ENCODE data around the gene DUSP28. TPM values are rescaled to one million over a fixed set of nuclear protein-coding genes. Genes with fewer than 3 reads are reported as not detected.

Gene DUSP28
- total and polyA plus RNA-seq, 2 donors from 2014 or later = 5.9 to 7.0 TPM

DNA sequence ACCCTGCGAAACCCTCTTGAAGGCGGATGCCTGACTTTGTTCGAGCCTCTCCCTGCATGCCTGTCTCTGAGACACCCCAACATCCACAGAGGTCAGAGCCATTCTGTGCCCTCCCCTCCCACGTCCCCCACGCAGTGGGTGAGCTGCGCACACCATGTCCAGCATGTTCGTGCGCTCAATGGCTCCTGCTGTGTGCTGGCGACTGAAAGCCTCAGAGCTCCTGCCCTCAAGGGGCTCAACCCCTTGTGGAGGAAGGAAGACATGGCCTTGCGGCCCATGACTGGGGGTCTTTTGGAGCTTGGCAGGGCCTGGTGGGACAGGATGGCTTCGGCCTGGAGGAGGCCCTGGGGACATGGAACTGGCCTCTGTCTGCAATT lies 48.1 kb upstream of the DUSP28 start:
- Histone ChIP-seq H3K27ac (ENCODE audit: low read depth in 2 of 2, low read length in 2 of 2) (no peak overlapping the region), H3K9ac (ENCODE audit: low read length in 3 of 3) (no peak overlapping the region), H3K36me3 (ENCODE audit: control insufficient read depth in 2 of 3, insufficient read depth in 3 of 3, low read length in 3 of 3) (peaks cover 0 to 8% (median 0%) of the 10 kb centered on the region in 3 donors), H3K4me1 (ENCODE audit: control insufficient read depth in 2 of 3, insufficient read depth in 2 of 3, low read depth in 1 of 3, low read length in 3 of 3) (no peaks in the 10 kb centered on the region), H3K27me3 (ENCODE audit: control insufficient read depth, insufficient read depth, low read length) (no peaks in the 10 kb centered on the region), H3K9me3 (ENCODE audit: control insufficient read depth in 2 of 3, insufficient read depth in 1 of 3, low read length in 3 of 3) (no peaks in the 10 kb centered on the region), H3K4me3 (ENCODE audit: low read length in 3 of 3) (no peak overlapping the region)
- FAIRE-seq (no peak), DNase-seq (peak in 3 of 5 donors; percentile 8 to 49 (median 28))
- intact Hi-C loops (cut with DNase I) = no loop called here
- TF ChIP-seq, protein P1, sequence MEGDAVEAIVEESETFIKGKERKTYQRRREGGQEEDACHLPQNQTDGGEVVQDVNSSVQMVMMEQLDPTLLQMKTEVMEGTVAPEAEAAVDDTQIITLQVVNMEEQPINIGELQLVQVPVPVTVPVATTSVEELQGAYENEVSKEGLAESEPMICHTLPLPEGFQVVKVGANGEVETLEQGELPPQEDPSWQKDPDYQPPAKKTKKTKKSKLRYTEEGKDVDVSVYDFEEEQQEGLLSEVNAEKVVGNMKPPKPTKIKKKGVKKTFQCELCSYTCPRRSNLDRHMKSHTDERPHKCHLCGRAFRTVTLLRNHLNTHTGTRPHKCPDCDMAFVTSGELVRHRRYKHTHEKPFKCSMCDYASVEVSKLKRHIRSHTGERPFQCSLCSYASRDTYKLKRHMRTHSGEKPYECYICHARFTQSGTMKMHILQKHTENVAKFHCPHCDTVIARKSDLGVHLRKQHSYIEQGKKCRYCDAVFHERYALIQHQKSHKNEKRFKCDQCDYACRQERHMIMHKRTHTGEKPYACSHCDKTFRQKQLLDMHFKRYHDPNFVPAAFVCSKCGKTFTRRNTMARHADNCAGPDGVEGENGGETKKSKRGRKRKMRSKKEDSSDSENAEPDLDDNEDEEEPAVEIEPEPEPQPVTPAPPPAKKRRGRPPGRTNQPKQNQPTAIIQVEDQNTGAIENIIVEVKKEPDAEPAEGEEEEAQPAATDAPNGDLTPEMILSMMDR (IDR thresholded peaks at IDR 0.05; ENCODE audit: borderline replicate concordance, extremely low read depth, insufficient read depth) = no peak

GRCh38 chr2:240512666-240513535 lies 47.3 kb upstream of the DUSP28 start:
- no peaks in the 10 kb centered on the region for H3K4me1 ChIP-seq (ENCODE audit: control insufficient read depth in 2 of 3, insufficient read depth in 2 of 3, low read depth in 1 of 3, low read length in 3 of 3)
- H3K9me3 ChIP-seq (ENCODE audit: control insufficient read depth in 2 of 3, insufficient read depth in 1 of 3, low read length in 3 of 3) = no peaks in the 10 kb centered on the region
- FAIRE-seq (no peak), DNase-seq (peak in 3 of 5 donors; percentile 6 to 66 (median 23))
- TF ChIP-seq, protein P1 (IDR thresholded peaks at IDR 0.05; ENCODE audit: borderline replicate concordance, extremely low read depth, insufficient read depth) = no peak
- H3K9ac ChIP-seq (ENCODE audit: low read length in 3 of 3) = no peak overlapping the region
- peaks cover 0 to 8% (median 0%) of the 10 kb centered on the region in 3 donors for H3K36me3 ChIP-seq (ENCODE audit: control insufficient read depth in 2 of 3, insufficient read depth in 3 of 3, low read length in 3 of 3)
- intact Hi-C loops (cut with DNase I) = no loop called here
- no peak overlapping the region for H3K27ac ChIP-seq (ENCODE audit: low read depth in 2 of 2, low read length in 2 of 2)
- H3K27me3 ChIP-seq (ENCODE audit: control insufficient read depth, insufficient read depth, low read length) = no peaks in the 10 kb centered on the region
- H3K4me3 ChIP-seq (ENCODE audit: low read length in 3 of 3) = no peak overlapping the region

- H3K9me3 ChIP-seq (ENCODE audit: control insufficient read depth in 2 of 3, insufficient read depth in 1 of 3, low read length in 3 of 3) = no peaks in the 10 kb centered on the region
- intact Hi-C loops (cut with DNase I) = no loop called here
- H3K4me3 ChIP-seq (ENCODE audit: low read length in 3 of 3) = no peak overlapping the region
- TF ChIP-seq, protein P1 (IDR thresholded peaks at IDR 0.05; ENCODE audit: borderline replicate concordance, extremely low read depth, insufficient read depth) = peak; percentile 72
- no peak for FAIRE-seq
- no peak overlapping the region for H3K9ac ChIP-seq (ENCODE audit: low read length in 3 of 3)
- peak; percentile 76 to 89 (median 82) for DNase-seq
- peaks cover 0 to 7% (median 0%) of the 10 kb centered on the region in 3 donors for H3K36me3 ChIP-seq (ENCODE audit: control insufficient read depth in 2 of 3, insufficient read depth in 3 of 3, low read length in 3 of 3)
- H3K4me1 ChIP-seq (ENCODE audit: control insufficient read depth in 2 of 3, insufficient read depth in 2 of 3, low read depth in 1 of 3, low read length in 3 of 3) = no peaks in the 10 kb centered on the region
- H3K27ac ChIP-seq (ENCODE audit: low read depth in 2 of 2, low read length in 2 of 2) = no peak overlapping the region
- H3K27me3 ChIP-seq (ENCODE audit: control insufficient read depth, insufficient read depth, low read length) = no peaks in the 10 kb centered on the region
Measured at GRCh38 chr2:240513549-240514287, 46.4 kb upstream of the DUSP28 start.

Data from kidney (tissue), 14 donors.